GM21381 (cell line): ENCODE measurements around the gene OR6C1.
"Not testable (repeated sequence)": the region's sequence is repeated elsewhere in the genome, so short reads cannot be mapped to it uniquely, and the experiment has no call there.

Experiments used
- ATAC-seq: cut with Tn5 transposase; IDR thresholded peaks from one replicate; pipeline ENCODE4 v1.9.1; 2021; ENCODE audit warnings: mild to moderate bottlenecking, moderate library complexity; ENCODE audit not compliant: unreplicated experiment

OR6C1 gene

DNA sequence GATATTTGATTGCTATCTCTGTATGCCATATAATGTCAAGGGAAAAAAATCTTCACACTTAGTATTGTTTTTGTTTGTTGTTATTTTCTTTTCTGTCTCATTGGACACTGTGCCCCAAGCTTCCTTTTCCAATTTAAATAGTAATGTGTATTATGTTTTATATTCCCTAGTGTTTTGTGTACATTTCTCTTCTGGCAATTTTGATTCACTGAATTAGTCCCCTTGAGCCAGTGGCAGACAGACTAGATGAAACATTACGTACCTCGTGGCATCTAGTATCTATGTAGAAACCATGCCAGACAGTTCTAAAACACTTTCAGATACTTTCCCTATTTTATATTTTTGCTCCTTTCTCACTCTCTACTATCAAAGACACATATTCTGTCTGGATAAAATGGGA, at the start of gene OR6C1:
Gene OR6C1, plus strand, starts transcription at position 301 of the 400 bp plus-strand sequence. CDS start 6,257 bp downstream, outside the sequence.
- no peak for ATAC-seq

DNA sequence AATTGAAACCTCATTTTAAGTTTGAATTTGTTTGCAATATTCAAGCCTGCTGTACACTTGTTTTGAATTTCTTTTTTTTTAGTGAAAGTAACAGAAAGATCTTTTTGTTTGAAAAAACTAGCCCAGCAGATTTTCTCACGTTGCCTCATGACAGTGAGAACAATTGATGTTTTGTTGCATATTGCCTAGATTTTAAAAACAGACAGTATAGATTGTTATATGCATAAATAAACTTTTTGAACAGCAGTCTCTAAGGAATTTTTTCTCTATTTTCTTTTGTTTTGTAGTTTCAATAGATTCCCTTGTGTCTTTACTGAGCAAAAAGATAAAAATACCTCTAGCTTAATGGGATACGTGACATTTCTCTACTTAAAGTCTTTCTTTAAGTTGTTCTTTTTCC, 33.2 kb upstream of the OR6C1 start:
- no peak for ATAC-seq

- ATAC-seq = no peak
These were observed 24.1 kb upstream of the OR6C1 start for GRCh38 chr12:55289999-55290398.

DNA sequence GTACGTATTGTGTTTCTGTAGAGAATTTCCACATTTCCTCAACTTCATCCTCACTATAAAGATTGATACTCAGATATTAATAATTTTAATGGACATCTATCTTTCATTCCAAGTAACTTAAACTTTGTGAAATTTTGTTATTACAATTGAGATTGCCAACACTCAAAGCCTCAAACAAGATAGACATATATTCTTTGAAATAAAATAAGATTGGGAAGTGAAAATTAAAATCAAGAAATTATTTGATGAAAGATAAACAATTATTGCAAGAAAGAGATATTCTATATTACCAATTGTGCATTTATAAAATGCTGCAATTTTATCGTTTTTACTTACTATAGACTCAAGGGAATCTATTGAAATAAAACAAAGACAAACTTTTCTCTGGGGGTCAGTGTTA, 17.7 kb upstream of the OR6C1 start, which contains the start of gene OR6C6:
Gene OR6C6, minus strand, starts transcription at position 101 of the 400 bp plus-strand sequence. CDS start 1,337 bp downstream, outside the sequence.
- ATAC-seq = no peak

DNA sequence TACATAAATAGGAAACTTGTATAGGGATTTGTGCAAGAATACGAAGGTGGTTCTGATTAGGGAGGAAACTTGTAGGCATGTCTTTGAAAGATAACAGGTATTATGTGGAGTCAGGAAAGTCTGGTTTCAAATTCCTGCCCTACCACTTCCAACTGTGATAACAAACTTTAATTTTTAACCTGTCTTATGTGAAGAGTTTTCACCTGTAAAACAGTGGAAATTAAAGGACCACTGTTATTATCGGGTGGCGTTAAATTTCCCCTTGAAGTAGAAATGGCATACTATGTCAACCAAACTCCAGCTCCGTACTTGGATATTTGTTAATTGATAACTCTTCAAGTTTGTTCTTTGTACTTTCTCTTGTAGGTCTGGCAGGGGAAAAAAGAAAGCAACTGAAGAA, 6.1 kb downstream of the OR6C1 start:
- no peak for ATAC-seq

GRCh38 chr12:55325801-55326200, 11.7 kb downstream of the OR6C1 start:
- not testable (repeated sequence) for ATAC-seq

DNA sequence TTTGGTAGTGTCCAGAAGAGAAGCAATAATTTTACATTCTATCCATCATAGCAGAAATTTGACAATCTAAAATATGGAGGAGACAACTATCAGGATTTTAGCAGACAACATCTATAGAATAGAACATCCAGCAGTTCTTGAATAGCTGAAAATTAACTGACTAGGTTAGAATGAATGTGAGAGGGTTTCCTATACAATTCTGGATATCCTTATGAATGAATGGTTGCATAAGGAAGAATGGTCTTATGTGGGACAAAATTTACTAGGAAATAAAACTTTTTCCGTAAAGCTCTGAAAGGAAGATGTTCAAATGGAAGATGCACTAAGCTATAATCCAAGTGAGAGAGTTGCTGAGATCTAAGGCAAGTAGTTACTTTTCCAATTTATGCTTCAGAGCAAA, 16.3 kb downstream of the OR6C1 start, which contains the start of gene OR6C3:
Gene OR6C3, plus strand, starts transcription at position 301 of the 400 bp plus-strand sequence. CDS start 955 bp downstream, outside the sequence.
- ATAC-seq = no peak

GRCh38 chr12:55336002-55336401, 21.9 kb downstream of the OR6C1 start:
- ATAC-seq = no peak

DNA sequence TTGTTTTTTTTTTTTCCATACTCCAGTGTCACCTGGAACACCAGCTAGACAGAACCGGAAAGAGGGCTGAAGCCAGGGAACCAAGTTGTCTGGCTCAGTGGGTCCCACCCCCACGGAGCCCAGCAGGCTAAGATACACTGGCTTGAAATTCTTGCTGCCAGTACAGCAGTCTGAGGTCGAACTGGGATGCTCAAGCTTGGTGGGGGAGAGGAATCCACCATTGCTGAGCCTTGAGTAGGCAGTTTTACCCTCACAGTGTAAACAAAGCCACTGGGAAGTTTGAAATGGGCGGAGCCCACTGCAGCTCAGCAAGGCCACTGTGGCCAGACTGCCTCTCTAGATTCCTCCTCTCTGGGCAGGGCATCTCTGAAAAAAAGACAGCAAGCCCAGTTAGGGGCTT, 41.2 kb downstream of the OR6C1 start:
- not testable (repeated sequence) for ATAC-seq

- ATAC-seq = no peak
These were observed 48.5 kb downstream of the OR6C1 start, which contains the start of gene OR6C75 for GRCh38 chr12:55362675-55363074. Gene OR6C75 (plus strand): TSS chr12:55362975. CDS start chr12:55365111, 2,136 bp downstream.

- no peak for ATAC-seq
These were observed 50.9 kb downstream of the OR6C1 start for GRCh38 chr12:55365086-55365485.
